AG04450 (cell line): ENCODE results near the gene PRC1. TPM values are rescaled to one million over a fixed set of nuclear protein-coding genes. Genes with fewer than 3 reads are reported as not detected.

Experiments
- CTCF ChIA-PET: fragments of 300-600, 350-600 bp; formaldehyde crosslinking; extraction: SDS; loops from one replicate; lab custom pipeline; 2022; ENCODE audit warnings: antibody characterized with exemption, inconsistent platforms; lab: Charles Lee
- POLR2A ChIA-PET: fragments of 350-600 bp; formaldehyde crosslinking; extraction: SDS; loops from one replicate; lab custom pipeline; 2021; ENCODE audit warnings: antibody characterized with exemption, inconsistent platforms; lab: Yijun Ruan, JAX
- DNase-seq: peaks from one replicate; pipeline ENCODE4 v3.0.0-alpha.2; 2011; ENCODE audit warnings: low read depth, low spot score
- H3K27ac ChIP-seq: one replicate; pipeline ENCODE4 v1.5.1; 2012; ENCODE audit warnings: low read depth, low read length, control low read depth
- H3K27me3 ChIP-seq: one replicate; pipeline ENCODE4 v1.6.0; 2012; ENCODE audit warnings: low read length; ENCODE audit not compliant: control insufficient read depth, insufficient read depth
- H3K4me3 ChIP-seq: 2 replicates; pipeline ENCODE4 v1.5.1; 2011; ENCODE audit warnings: mild to moderate bottlenecking, low read depth, low read length, control low read depth
- H3K9me3 ChIP-seq: 2 replicates; pipeline ENCODE4 v1.5.1; 2012; ENCODE audit warnings: low read length; ENCODE audit not compliant: control insufficient read depth, insufficient read depth
- CTCF ChIP-seq: IDR thresholded peaks from 2 replicates; pipeline ENCODE4 v1.5.1; 2011; ENCODE audit warnings: low read depth, low read length, control low read depth, inconsistent platforms
- polyA plus RNA-seq: library from polyadenylated mRNA; depleted of rRNA; stranded (reverse); fragments of >200 nt; gene quantifications from 2 replicates; pipeline ENCODE4 v1.2.3, GENCODE V29; 2011

The PRC1 gene
- polyA plus RNA-seq, 1 experiment: 77.5 TPM

- Histone ChIP-seq H3K27me3 (no peaks in the 10 kb centered on the region), H3K9me3 (no peaks in the 10 kb centered on the region; the same call in 1 of the 2 replicates), H3K27ac (no peak overlapping the region), H3K4me3 (no peak overlapping the region)
- ChIA-PET POLR2A (no interaction called here), CTCF (interaction anchor here (4.1 kb wide), 1 partner anchor 18 kb away, joined by 30 read pairs; no protein-coding TSS in a partner anchor)
- no peak for DNase-seq
- no peak for TF ChIP-seq CTCF
These were observed 56.1 kb downstream of the PRC1 start for GRCh38 chr15:90938261-90938660.

GRCh38 chr15:90936823-90937222 lies 57.5 kb downstream of the PRC1 start:
- Histone ChIP-seq H3K27ac (no peak overlapping the region), H3K4me3 (no peak overlapping the region), H3K9me3 (no peaks in the 10 kb centered on the region; the same call in 1 of the 2 replicates), H3K27me3 (no peaks in the 10 kb centered on the region)
- CTCF ChIA-PET: interaction anchor here (4.9 kb wide), 1 partner anchor 20 kb away, joined by 64 read pairs; the partner anchor contains the start of gene RCCD1
- POLR2A ChIA-PET: interaction anchor here (2.2 kb wide), 1 partner anchor 17 kb away, joined by 19 read pairs; the partner anchor contains the start of gene RCCD1
- no peak for TF ChIP-seq CTCF
- no peak for DNase-seq

GRCh38 chr15:90934949-90935751 lies 59.2 kb downstream of the PRC1 start, which contains the start of gene UNC45A:
UNC45A (plus strand) TSS chr15:90935285; CDS start chr15:90935325, 40 bp downstream.
- Histone ChIP-seq H3K27ac (peak within 1 kb of the TSS; percentile 65), H3K9me3 (no peaks in the 10 kb centered on the region; the same call in 1 of the 2 replicates), H3K27me3 (no peaks in the 10 kb centered on the region), H3K4me3 (peak within 1 kb of the TSS; percentile 83)
- ChIA-PET CTCF (interaction anchor here (0.5 to 7.4 kb wide), 22 partner anchors 8 to 629 kb away, joined by 3 to 98 read pairs (median 4); partner anchors contain the start of genes MAN2A2 and RCCD1), POLR2A (interaction anchor here (0.5 to 2.2 kb wide), 9 partner anchors 9 to 933 kb away, joined by 3 to 19 read pairs (median 5); partner anchors contain the start of genes MAN2A2 and RCCD1)
- DNase-seq: peak; percentile 49
- TF ChIP-seq CTCF: no peak

- H3K27ac ChIP-seq: no peak overlapping the region
- H3K9me3 ChIP-seq: no peaks in the 10 kb centered on the region; the same call in 1 of the 2 replicates
- H3K4me3 ChIP-seq: peak overlapping the region; percentile 83
- TF ChIP-seq CTCF: peak; percentile 93
- ChIA-PET CTCF (interaction anchor here (0.6 to 7.4 kb wide), 30 partner anchors 9 to 1570 kb away, joined by 3 to 98 read pairs (median 4); partner anchors contain the start of genes MAN2A2 and RCCD1), POLR2A (interaction anchor here (1.0 to 2.2 kb wide), 4 partner anchors 17 to 45 kb away, joined by 3 to 19 read pairs (median 6); partner anchors contain the start of genes MAN2A2 and RCCD1)
- H3K27me3 ChIP-seq: no peaks in the 10 kb centered on the region
- DNase-seq: peak; percentile 53
These were observed 59.9 kb downstream of the PRC1 start for GRCh38 chr15:90934256-90934948.
